Neural cell (in vitro differentiated cells): ENCODE measurements around the gene MAP3K14.

Experiments
- CTCF ChIP-seq: fragments of 450-650 bp; IDR thresholded peaks from 2 replicates; pipeline ENCODE4 v1.5.1; 2014; ENCODE audit warnings: antibody characterized with exemption, mild to moderate bottlenecking, moderate library complexity; ENCODE audit not compliant: poor library complexity, severe bottlenecking
- EP300 ChIP-seq: fragments of 450-650 bp; conservative IDR thresholded peaks from 2 replicates; pipeline ENCODE4 v1.6.1; 2014; ENCODE audit warnings: antibody characterized with exemption, mild to moderate bottlenecking, moderate library complexity; ENCODE audit not compliant: poor library complexity, severe bottlenecking

DNA sequence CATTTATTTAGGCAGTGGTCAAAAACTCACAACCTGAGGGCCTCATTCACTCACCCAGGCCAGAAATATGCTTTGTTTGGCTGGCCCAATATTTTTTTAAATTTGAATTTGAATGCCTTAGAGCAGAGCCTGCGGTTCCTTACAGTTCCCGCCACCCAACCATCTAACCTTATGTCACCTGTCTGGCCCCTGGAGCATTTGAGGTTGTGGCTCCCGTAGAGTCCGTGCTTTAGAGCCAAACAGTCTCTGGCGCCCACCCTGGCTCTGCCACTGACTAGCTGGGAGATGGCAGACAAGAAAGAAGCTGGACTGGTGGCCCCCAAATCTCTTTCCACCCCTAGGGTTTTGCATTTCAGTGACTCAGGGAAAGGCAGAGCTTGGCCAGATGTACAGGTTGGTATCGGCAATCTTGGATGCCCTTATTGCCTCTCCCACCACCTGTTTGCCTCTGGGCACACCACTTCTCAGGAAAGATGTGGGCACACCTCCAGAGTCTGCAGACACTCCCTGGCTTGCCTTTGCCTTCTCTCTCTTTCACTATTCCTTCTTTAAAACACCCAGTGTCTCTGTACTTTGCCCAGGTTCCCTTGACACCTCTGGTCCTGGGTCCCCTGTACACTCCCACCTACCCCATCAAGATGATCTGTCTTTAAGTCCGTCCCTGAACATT lies 1.9 kb upstream of the MAP3K14 start:
- TF ChIP-seq EP300, result no peak
- no peak for TF ChIP-seq CTCF
